Activated naive CD4-positive, alpha-beta T cell treated with Interleukin-2 at 50 U/mL for 16 hours (primary cell): ENCODE data around the gene MINK1.

Experiments
- DNase-seq: peaks from one replicate; pipeline ENCODE4 v3.0.0-alpha.2; 2020

Gene MINK1

GRCh38 chr17:4881761-4882555 lies 48.8 kb downstream of the MINK1 start:
- peak; percentile 63 for DNase-seq

- no peak for DNase-seq
These were observed 51.3 kb downstream of the MINK1 start for GRCh38 chr17:4884489-4884888.

GRCh38 chr17:4886830-4887229 lies 53.7 kb downstream of the MINK1 start:
- no peak for DNase-seq

GRCh38 chr17:4887581-4887980 lies 54.4 kb downstream of the MINK1 start:
- no peak for DNase-seq

- no peak for DNase-seq
These were observed 58.6 kb downstream of the MINK1 start for GRCh38 chr17:4891411-4892410.

GRCh38 chr17:4892499-4893221 lies 59.5 kb downstream of the MINK1 start:
- no peak for DNase-seq

GRCh38 chr17:4893272-4893671 lies 60.1 kb downstream of the MINK1 start:
- DNase-seq, result no peak

GRCh38 chr17:4893721-4894560 lies 60.8 kb downstream of the MINK1 start:
- DNase-seq, result no peak

GRCh38 chr17:4895121-4895520 lies 62.0 kb downstream of the MINK1 start:
- DNase-seq, result no peak

- DNase-seq, result no peak
These were observed 62.7 kb downstream of the MINK1 start for GRCh38 chr17:4895657-4896331.

- DNase-seq, result no peak
These were observed 63.4 kb downstream of the MINK1 start for GRCh38 chr17:4896332-4897197.

GRCh38 chr17:4897198-4897687 lies 64.1 kb downstream of the MINK1 start:
- DNase-seq, result no peak

GRCh38 chr17:4897785-4898184 lies 64.6 kb downstream of the MINK1 start:
- DNase-seq, result no peak

- DNase-seq, result no peak
These were observed 65.2 kb downstream of the MINK1 start for GRCh38 chr17:4898351-4898750.

GRCh38 chr17:4898927-4899326 lies 65.8 kb downstream of the MINK1 start:
- DNase-seq, result no peak

GRCh38 chr17:4899341-4900230 lies 66.4 kb downstream of the MINK1 start, which contains the start of gene C17orf107:
Gene C17orf107 (plus strand): TSS chr17:4899536. CDS start chr17:4899763, 227 bp downstream.
- peak; percentile 97 for DNase-seq

- peak; percentile 52 for DNase-seq
These were observed 67.3 kb downstream of the MINK1 start for GRCh38 chr17:4900231-4901107.

- DNase-seq, result no peak
These were observed 68.0 kb downstream of the MINK1 start for GRCh38 chr17:4901108-4901647.
